BE2C (cell line): ENCODE data around the gene WDR53.
"Not testable (repeated sequence)": the region's sequence is repeated elsewhere in the genome, so short reads cannot be mapped to it uniquely, and the experiment has no call there.

Experiments
- DNase-seq: peaks from one replicate; pipeline ENCODE4 v3.0.0-alpha.2; 2020
- H3K27me3 ChIP-seq: fragments of 250-450 bp; sonication (Bioruptor Pico); 2 replicates; pipeline ENCODE4 v1.5.1; 2020; ENCODE audit warnings: mild to moderate bottlenecking
- H3K36me3 ChIP-seq: fragments of 250-450 bp; sonication (Bioruptor Pico); 2 replicates; pipeline ENCODE4 v1.5.1; 2020; ENCODE audit warnings: mild to moderate bottlenecking
- H3K4me1 ChIP-seq: fragments of 250-450 bp; sonication (Bioruptor Pico); 2 replicates; pipeline ENCODE4 v1.5.1; 2020
- H3K4me3 ChIP-seq: 2 replicates; pipeline ENCODE4 v1.5.1; 2011; ENCODE audit warnings: low read depth, low read length
- H3K9me3 ChIP-seq: fragments of 250-450 bp; sonication (Bioruptor Pico); 2 replicates; pipeline ENCODE4 v1.5.1; 2020
- TF ChIP-seq, protein P1 (sequence below): IDR thresholded peaks from 2 replicates; pipeline ENCODE4 v1.5.1; 2012; ENCODE audit warnings: mild to moderate bottlenecking, low read depth, low read length

Gene WDR53

GRCh38 chr3:196608693-196609092 lies 40.3 kb upstream of the WDR53 start:
- Histone ChIP-seq H3K9me3 (no peaks in the 10 kb centered on the region), H3K4me3 (no peak overlapping the region), H3K27me3 (no peaks in the 10 kb centered on the region), H3K4me1 (peaks cover 8% of the 10 kb centered on the region), H3K36me3 (no peaks in the 10 kb centered on the region)
- TF ChIP-seq, protein P1, sequence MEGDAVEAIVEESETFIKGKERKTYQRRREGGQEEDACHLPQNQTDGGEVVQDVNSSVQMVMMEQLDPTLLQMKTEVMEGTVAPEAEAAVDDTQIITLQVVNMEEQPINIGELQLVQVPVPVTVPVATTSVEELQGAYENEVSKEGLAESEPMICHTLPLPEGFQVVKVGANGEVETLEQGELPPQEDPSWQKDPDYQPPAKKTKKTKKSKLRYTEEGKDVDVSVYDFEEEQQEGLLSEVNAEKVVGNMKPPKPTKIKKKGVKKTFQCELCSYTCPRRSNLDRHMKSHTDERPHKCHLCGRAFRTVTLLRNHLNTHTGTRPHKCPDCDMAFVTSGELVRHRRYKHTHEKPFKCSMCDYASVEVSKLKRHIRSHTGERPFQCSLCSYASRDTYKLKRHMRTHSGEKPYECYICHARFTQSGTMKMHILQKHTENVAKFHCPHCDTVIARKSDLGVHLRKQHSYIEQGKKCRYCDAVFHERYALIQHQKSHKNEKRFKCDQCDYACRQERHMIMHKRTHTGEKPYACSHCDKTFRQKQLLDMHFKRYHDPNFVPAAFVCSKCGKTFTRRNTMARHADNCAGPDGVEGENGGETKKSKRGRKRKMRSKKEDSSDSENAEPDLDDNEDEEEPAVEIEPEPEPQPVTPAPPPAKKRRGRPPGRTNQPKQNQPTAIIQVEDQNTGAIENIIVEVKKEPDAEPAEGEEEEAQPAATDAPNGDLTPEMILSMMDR = no peak
- DNase-seq = no peak

- H3K4me1 ChIP-seq = no peaks in the 10 kb centered on the region
- H3K36me3 ChIP-seq = no peaks in the 10 kb centered on the region
- H3K9me3 ChIP-seq = no peaks in the 10 kb centered on the region
- TF ChIP-seq, protein P1 = no peak
- DNase-seq = no peak
- no peaks in the 10 kb centered on the region for H3K27me3 ChIP-seq
- H3K4me3 ChIP-seq = no peak overlapping the region
Observed at GRCh38 chr3:196604548-196604947, 36.2 kb upstream of the WDR53 start.

DNA sequence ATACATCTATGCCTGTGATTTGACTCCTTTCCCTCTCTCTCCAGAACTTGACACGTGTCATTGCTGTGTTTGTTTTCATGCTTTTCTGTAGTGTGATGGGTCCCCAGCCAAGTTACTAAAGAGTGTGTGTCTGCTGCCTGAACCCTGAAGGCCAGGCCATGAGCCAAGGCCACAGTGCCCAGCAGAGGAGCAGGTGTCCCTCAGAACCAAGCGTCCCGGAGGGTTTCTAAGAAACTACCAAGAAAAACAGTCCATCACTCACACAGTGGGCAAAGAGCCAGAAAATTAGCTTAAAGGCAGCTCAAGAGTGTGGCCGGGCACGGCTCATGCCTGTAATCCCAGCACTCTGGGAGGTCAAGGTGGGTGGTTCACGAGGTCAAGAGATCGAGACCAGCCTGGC lies 35.3 kb upstream of the WDR53 start:
- Histone ChIP-seq H3K27me3 (no peaks in the 10 kb centered on the region), H3K36me3 (no peaks in the 10 kb centered on the region), H3K4me1 (no peaks in the 10 kb centered on the region), H3K9me3 (no peaks in the 10 kb centered on the region), H3K4me3 (no peak overlapping the region)
- TF ChIP-seq, protein P1 = no peak
- no peak for DNase-seq

DNA sequence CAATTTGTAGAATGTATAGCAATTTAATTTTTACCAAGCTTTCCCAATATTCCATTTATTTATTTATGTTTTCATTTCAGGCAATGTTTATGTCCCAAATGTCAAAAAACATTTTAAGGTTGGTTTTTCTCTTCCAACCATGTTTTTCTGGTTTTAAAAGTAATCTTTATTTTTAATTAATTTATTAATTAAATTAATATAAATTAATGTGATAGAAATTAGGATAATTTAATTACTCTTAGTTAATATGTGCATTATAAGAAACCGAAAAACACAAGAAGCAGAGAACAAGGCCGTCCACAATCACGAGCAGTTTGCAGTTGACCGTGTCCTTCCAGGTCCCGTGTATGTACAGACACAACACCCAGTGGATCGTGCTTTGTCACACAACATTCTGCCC lies 34.3 kb upstream of the WDR53 start:
- Histone ChIP-seq H3K4me1 (no peaks in the 10 kb centered on the region), H3K27me3 (no peaks in the 10 kb centered on the region), H3K4me3 (no peak overlapping the region), H3K36me3 (no peaks in the 10 kb centered on the region), H3K9me3 (no peaks in the 10 kb centered on the region)
- no peak for DNase-seq
- TF ChIP-seq, protein P1 = no peak

DNA sequence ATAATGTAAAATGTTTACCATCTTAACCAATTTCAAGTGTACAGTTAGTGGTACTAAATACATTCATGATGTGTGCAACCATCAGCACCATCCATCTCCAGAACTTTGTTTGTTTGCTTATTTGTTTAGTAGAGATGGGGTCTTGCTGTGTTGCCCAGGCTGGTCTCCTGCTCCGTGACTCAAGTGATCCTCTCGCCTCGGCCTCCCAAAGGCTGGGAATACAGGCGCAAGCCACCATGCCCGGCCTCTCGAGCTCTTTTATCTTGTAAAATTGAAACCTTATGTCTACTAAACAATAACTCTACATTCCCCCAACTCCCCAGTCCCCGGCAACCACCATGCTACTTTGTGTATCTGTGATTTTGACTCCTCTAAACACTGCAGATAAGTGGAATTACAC lies 32.0 kb upstream of the WDR53 start:
- TF ChIP-seq, protein P1 = no peak
- no peaks in the 10 kb centered on the region for H3K9me3 ChIP-seq
- H3K4me1 ChIP-seq = no peaks in the 10 kb centered on the region
- no peak overlapping the region for H3K4me3 ChIP-seq
- no peaks in the 10 kb centered on the region for H3K27me3 ChIP-seq
- no peaks in the 10 kb centered on the region for H3K36me3 ChIP-seq
- DNase-seq = no peak

DNA sequence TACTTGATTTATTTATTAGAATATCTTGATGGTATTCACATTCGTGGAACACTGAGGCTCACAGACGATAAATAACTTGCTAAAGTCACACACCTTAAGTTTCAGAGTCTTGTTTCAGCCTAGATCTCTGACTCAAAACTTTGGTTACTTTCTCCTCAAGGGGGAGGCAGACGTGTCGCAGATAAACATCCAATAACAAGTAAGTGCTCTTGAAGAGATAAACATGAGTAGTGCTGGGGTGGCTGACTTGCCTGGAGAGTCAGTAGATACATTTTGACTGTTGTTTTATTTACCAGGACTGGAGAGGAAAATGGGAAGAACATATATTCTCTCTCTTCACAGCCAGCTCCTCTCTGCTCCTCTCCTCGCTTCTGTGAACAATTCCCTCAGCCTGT lies 31.4 kb upstream of the WDR53 start:
- Histone ChIP-seq H3K36me3 (no peaks in the 10 kb centered on the region), H3K27me3 (no peaks in the 10 kb centered on the region), H3K4me3 (no peak overlapping the region), H3K4me1 (no peaks in the 10 kb centered on the region), H3K9me3 (no peaks in the 10 kb centered on the region)
- TF ChIP-seq, protein P1 = 0 out of 2 replicates have a peak, but pooled peaks have one; percentile 6
- DNase-seq = no peak

DNA sequence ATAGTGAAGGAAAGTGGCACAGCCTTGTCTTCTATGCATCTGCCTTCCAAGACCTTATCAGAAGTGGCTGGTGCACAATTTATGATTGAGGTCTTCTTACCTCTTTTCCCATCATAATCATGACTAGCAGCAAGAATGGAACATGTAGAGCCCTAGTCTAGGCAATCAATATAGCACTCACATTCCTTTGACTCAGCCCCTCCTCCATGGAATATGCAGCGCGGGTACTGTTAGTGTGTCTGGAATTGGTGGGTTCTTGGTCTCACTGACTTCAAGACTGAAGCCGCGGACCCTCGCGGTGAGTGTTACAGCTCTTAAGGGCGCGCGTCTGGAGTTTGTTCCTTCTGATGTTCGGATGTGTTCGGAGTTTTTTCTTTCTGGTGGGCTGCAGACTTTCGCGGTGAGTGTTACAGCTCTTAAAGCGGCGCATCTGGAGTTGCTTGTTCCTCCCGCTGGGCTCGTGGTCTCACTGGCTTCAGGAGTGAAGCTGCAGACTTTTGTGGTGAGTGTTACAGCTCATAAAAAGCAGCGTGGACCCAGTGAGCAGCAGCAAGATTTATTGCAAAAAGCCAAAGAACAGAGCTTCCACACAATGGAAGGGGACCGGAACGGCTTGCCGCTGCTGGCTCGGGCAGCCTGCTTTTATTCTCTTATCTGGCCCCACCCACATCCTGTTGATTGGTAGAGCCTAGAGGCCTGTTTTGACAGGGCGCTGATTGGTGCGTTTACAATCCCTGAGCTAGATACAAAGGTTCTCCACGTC lies 29.8 kb upstream of the WDR53 start:
- H3K27me3 ChIP-seq, H3K4me3 ChIP-seq, DNase-seq, H3K36me3 ChIP-seq, H3K4me1 ChIP-seq, H3K9me3 ChIP-seq: not testable (repeated sequence)
